ENCODE measurements around the gene WASF2.

The WASF2 gene

DNA sequence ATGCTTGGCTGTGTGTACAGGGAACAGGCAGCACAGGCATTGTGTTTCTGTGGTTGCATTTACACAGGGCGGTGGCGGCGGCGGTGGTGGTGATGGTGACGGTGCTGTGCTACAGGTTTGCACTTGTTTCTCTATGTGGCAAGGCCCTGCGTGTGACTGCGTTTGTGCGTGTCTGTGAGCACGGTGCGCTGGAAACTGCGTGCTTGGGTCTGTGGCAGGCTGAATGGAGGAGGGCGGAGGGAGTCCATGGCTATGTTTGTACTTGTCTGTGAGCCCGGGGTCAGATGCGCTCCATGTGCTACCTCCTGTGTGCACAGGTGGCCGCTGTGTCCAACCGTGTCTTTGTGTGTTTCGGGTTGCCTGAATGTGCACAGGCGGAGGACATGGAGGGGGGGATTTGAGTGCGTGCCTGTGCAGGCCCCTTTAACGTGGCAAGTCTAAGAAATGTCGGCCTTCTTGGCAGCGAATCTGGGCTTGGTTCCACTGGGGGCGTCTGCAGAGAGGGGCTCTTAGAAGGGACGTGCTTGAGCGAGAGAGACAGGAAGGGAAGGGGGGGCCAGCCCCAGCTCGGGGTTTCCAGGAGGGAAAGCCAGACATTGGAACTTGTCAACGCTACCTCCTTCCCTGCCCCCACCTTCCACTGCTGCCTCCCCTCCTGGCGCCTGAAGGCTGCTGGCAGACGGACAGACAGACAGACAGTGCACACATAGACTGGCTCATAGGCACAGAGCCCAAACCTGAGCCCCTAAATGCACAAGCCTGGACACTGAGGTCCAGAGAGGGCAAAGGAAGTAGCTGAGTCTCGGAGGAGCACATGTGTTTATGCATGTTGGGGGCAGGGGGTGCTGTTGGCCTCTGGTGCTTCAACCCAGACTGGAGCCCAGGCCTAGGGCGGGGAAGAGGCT, 32.7 kb upstream of the WASF2 start:
- peak; percentile 49 for DNase-seq (ENCODE audit: low read depth, low spot score)

DNA sequence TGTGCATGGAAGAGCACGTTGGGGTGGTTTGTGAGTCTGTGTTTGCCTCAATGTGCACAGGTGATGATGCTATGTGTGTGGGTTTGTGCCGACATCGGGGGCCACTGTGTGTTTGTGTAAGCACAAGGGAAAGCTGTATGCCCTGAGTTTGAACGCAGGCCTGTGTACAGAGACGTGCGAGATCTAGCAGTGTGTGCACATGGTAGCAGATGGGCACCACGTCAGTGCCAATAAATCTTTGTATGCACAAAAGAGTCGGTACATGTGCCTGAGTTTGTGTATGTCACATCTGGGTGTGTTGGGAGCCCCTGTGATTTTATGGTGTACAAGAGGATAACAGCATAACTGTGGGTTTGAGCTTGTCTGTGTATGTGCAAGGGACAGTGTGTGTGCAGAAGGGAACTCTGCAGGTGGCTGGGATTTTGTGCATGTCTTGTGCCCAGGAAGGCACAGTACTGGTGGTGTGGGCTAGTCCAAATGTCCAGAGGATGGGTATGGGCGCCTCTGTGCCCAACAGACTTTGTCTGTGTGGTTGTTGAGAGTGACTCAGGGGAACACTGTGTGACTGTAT, 32.0 kb upstream of the WASF2 start:
- no peak for DNase-seq (ENCODE audit: low read depth, low spot score)

DNA sequence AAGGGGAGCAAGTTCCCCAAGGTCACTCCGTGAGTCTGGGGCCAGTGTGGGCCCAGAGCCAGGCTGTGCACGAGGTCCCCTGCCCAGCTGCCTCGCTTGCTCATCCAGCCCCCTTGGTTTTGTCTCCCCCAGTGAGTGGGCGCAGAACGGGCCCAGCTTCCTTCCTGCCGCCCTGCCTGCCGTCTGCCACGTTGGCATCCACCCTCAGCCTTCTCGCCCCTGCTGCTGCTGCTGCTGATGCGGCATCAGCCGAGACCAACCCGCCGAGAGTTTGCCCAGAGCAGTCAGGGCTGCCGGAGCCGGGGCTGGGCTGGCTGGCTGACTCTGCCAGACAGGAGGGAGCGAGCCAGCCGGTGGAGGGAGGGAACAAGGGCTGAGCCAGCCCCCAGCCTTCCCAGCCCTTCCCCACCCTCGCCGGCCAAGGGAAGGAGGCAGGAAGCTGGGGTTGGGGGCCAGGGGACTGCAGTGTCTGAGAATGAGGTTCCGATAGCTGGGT, 31.4 kb upstream of the WASF2 start:
- DNase-seq (ENCODE audit: low read depth, low spot score): no peak

DNA sequence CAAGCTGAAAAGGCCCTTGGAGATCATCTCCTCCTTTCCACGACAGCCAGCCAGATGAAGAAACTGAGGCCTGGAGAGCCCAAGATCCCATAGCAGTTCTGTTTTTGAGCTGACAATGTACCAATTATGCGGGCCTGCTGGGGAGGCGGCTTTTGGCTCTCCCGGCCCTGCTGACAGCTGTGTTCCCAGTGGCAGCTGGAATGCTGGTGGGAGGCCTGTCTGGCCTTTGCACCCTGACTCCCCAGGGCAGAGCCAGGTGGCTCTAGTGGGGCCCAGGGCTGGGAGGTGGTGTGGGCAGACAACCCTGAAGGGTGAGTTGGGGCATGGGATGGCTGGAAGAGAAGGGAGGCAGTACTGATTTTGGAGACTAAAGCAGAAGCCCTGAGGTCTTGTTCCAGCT, 30.7 kb upstream of the WASF2 start:
- no peak for DNase-seq (ENCODE audit: low read depth, low spot score)

DNA sequence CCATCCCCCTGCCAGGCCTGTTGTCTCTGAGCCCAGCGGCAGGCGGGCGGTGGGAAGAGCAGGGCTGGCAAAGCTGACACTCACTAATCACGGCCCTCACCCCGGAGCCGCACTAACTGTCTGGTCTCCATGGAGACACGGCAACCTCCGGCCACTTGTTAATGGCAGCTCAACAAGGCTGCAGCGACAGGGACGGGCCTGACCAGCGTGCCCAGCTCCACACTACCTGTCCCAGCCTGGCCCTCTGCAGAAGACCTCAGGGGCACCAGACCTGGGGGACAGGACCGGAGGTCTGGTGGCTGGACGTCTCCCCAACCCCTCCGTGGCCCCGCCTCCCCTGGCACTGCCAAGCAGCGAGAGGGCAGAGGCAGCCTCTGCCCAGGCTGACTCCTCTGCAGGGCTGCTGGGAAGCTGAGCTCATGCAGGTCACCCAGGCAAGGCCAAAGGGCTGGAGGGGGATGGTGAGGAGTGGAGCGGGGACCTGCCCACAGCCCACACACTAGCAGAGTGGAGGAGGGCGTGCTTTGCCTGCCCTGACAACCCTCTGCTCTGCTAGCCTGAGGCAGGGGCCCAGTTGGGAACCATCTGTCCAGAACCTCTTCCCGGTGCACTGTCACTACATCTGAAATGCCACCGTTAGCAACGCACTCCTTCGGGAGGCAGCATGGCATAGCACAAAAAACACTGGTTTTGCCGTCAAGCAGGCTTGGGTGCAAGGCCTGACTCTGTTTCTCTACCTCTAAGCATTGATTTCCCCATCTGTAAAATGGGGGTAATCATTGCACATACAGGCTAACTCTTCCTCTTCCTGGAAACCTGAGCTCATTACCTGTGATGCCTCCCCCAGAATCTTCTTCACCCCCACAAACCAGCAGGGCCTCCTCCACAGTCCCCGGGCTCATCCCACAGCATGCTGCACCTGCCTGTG, 29.6 kb upstream of the WASF2 start:
- DNase-seq (ENCODE audit: low read depth, low spot score): peak; percentile 63

DNA sequence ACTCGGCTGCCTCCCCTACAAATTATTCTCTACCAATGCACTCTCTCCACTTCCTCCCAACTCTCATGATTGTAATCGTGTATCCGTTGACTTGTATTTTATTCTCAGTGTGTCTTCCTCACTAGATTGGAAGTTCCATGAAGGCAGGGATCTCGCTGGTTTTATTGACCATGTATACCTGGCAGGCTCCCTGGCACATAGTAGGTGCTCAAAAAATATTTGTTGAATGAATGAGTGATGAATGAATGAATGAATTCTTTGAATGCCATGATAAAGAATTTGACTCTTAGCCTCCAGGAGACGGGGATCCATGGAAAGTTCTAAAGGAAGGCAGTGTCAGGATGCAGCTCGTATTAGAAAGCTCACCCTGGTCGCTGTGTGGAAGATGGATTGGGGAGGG, 28.8 kb upstream of the WASF2 start:
- DNase-seq (ENCODE audit: low read depth, low spot score): no peak

DNA sequence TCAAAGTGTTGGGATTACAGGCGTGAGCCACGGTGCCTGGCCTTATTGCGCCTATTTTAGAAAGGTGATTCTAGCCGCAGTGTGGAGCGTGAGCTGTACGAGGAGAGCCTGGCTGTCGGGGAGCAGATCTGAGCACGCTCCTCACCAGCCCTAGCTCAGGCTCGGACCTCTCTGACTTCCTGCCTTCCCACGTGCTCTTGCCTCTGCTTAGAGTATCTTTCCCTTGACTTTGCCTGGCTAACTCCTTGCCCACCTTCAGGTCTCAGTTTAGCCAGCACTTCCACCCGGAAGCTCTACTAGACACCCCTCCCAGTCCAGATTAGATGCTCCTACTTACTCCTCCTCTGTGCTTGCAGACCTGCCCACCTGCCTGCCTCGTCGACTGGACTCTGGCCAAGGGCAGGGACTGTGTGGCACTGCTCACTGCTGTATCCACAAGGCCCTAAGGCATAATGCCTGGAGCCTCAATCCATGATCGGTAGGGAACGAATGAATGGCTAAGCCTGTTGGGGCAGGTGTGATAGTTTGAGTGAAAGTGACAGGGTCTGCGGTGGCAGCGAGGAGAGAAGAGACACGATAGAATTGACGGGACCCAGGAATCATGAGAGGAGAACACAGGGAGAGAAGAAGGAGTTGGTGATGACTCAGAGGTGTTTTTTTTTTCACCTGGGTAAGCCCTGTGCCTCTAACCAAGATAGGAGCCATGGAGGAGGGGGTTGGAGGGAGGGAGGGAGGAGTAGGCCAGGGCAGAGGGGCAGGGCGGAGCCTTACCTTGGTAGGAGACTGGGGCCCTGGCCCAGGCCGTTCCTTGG, 28.1 kb upstream of the WASF2 start:
- DNase-seq (ENCODE audit: low read depth, low spot score): no peak

DNA sequence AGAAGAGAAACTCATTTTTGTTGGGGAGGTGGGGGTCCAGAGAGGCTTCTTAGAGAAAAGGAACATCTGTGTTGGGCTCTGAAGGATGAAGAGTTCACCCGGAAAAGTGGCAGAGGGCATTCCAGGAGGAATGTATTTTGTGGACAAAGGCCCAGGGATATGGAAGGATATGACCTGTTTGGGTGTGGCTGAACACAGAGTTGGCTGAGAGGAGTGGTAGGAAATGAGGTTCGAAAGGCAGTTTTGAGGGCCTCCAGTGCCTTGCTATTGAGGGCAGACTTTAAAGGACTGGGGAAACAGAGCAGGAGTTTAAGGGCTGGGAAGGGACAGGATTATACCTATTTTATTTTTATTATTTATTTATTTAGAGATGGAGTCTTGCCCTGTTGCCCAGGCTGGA, 27.3 kb upstream of the WASF2 start:
- DNase-seq (ENCODE audit: low read depth, low spot score): no peak

DNA sequence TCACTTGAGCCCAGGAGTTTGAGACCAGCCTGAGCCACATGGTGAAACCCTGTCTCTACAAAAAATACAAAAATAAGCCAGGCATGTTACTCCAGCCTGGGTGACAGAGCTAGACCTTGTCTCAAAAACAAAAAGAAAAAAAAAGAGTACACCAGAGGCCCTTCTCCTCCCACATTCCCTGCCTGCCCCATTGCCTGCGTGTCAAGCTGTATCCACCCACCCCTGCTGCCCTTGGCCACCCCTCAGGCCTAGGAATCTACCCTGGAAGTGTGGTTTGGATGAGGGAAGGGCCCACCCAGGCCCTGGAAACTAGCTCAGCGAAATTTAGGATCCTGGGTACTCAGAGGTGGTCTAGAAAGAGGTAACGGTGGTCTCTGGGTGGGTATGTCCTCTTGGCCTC, 25.7 kb upstream of the WASF2 start:
- no peak for DNase-seq (ENCODE audit: low read depth, low spot score)

DNA sequence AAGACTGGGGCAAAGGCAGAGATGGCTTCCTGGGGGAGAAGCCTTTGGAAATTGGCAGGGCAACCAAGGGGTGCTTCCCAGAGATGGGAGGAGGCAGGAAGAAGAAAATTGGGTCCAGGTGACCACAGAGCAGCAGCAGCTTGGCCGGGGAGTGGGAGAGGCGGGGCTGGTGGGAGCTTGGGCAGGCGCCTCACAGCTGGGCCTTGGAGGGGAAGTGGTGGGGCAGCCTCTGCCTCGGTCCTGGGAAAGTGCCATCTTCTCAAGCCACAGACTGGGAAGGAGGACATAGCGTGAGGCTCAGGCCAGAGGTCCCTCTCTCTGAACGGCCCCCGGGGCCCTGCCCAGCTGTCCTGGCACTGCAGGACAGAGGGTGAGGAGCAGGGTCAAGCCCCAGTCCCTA, 24.0 kb upstream of the WASF2 start:
- no peak for DNase-seq (ENCODE audit: low read depth, low spot score)

DNA sequence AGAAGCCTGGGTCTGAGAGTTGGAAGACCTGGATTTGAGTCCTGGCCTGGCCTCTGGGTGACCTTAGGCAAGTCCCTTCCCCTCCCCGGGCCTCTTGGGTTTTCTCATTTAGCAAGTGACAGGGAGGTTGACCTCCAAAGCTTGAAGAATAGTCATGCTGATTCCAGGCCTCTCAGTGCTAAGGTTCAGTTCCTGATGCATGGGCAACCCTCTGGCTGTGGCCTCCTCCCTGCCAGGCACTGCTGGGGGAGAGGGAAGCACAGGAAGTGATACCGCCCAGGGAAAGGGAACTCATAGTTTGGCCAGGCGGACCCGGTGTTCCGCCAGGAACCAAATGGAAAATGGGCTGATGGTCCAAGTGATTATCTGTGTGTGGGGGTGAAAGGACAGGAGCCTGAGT, 23.6 kb upstream of the WASF2 start:
- no peak for DNase-seq (ENCODE audit: low read depth, low spot score)

DNA sequence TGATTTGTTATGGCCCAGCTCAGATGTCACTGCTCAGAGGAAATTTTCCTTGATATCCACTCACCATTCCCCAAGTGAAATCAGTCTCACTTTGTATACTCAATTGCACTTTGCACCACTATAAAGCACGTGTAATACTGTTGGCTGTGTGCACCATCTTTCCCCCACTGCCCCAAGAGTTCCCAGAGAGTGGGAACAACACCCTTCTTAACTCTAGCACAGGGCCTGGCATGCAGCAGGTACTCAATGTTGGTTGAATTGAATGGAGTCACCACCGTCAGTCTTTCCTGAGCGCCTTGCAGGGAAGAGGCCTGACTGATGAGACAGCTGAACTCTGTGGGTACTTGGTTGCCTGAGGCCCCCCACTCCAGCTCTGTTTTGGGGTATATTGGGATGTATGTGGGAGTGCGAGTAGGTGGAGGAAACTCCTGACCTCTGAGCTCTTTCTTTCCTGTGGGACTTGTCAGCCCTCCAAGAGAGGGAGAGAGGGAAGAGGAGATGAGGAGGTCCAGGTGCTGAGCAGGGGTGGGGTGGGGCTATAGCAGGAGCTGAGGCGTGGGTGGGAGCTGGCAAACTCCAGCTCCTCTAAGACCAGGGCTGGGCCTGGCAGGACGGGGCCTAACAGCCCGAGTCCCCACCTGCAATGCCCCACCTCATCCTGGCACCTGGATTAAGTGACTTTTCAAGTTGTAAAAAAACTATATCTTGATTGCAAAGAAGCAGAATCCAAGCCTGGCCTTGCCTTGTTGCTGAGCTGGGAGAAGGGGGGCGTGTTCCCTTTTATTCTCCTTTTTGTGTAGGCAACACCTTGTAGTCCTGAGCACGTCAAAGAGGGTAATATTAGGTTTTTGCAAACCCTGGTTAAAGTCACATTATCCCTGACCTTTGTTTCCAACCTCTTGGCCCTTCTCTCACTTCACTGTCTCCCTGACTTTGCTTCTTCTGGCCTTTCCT, 19.4 kb upstream of the WASF2 start:
- DNase-seq (ENCODE audit: low read depth, low spot score): no peak

DNA sequence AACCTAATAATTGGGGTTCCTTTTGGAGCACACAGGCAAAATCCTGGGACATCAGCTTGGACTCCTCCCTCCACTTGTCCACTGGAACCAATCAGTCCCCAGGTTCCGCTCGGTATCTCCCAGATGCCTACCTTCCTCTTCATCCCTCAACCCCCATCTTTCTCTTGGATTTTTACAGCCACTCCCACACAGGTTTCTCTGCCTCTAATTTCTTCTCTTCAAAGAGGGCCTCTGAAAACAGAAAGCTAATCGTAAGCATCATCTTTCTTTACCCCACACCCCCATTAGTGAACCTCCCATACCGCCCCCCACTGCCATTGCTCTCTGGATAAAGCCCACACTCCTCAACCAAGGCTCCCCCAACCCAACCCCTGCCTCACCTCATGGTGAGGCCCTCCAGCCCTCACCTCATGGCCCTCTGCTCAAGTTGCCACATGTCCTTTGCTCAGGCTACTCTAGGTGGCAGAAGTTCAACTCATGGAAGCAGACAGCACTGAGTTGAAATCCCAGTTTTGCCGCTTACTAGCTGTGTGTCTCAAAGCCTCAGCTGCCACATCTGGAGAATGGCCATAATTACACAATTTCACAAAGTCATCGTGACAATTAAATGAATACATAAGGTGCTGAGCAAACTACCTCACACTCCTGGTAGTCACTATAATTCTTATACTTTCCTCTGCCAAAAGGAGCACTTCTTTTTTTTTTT, 18.1 kb upstream of the WASF2 start:
- DNase-seq (ENCODE audit: low read depth, low spot score): no peak

DNA sequence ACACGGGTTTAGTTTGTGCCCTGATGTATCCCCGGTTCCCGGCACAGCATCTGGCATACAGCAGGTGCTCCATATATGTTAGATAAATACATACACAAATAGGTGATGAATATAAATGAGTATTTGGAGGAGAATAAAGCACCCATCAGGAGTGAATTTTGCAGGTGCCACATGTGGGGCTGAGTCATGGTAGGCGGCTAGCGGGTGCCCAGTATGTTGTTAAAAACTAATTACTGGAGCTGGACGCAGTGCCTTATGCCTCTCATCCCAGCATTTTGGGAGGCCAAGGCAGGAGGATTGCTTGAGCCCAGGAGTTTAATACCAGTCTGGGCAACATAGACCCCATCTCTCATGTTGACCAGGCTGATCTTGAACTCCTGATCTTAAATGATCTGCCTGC, 16.7 kb upstream of the WASF2 start:
- DNase-seq (ENCODE audit: low read depth, low spot score): no peak

DNA sequence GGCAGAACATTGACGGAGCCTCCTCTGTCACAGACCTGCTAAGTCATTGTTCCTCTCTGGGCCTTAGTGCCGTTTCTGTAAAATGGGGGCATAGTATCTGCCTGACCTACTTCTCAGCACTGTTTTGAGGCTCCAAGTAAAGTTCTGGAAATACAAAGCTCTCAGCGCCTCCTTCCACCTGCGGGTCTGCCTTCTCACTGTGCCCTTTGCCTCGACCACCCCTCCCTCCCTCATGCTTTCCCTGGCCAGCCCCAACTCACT, 15.4 kb upstream of the WASF2 start:
- no peak for DNase-seq (ENCODE audit: low read depth, low spot score)

DNA sequence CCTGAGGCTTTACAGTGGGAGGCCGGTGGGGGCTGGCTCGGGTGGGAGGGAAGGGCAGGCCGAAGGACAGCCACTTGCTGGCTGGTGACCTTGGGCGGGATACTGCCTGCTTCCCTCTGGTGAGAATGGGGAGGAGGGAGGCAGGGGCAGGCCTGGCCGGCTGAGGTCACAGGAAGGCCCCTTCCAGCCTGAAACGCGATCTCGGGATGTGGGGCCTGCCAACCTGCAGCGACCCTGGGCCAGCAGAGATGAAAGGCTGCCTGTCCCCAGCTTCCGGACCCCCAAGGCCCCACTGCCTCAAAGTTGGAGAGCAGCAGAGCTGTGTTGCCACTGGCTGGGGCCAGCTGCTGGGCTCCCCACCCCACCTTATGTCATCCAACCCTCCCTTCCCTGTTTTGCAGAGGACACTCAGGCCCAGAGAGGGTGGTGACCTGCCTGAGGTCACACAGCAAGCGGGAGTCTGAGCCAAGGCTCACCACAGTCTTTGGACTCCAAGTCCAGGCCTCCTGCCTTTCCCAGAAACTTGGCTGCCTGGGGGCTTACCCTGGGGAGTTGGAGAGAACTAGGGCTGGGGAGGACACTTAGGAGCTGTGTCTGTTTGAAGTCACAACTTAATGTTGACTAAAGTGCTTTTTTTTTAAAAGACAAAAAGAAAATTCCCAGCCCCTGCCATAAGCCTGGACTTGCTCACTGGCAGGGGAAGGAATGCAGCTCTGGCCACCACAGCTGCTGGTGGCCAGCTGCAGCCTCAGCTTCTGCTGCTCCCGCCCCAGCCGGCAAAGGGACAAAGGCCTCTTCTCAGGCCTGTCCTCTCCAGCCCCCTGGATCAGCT, 14.8 kb upstream of the WASF2 start:
- DNase-seq (ENCODE audit: low read depth, low spot score): peak; percentile 75

DNA sequence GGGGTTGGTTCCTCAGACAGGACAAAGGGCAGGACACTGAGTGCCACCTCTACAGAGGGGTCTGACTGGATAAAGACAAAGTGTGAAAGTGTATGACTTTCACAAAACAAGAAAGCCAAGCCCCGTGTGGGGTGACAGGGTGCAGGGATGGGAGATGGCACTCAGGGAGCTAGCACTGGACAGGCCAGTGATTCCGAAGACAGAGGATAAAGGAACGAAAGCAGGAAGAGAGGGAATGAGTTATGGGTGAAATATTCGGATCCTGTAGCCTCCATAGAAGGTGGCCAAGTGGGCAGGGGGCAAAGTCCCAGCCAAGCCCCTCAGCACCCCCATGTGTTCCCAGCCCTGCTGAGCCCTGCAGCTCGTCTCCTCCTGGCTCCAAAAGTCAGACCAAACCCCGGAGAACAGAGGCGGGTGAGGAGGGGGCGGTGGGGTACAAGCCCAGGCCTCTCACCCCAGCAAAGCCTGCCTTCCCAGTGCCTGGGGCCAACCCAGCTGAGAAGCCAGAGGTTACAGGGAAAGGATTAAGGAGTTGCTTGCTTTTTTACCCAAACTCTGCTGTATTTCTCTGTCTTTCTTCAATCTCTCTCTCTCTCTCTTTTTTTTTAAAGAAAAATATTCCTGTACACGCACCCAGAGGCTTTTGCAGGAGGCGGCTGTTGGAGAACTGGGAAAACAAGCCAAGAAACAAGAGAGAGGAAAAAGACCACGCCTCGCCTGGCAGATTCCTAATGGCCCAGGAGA, 14.0 kb upstream of the WASF2 start:
- DNase-seq (ENCODE audit: low read depth, low spot score): peak; percentile 74

DNA sequence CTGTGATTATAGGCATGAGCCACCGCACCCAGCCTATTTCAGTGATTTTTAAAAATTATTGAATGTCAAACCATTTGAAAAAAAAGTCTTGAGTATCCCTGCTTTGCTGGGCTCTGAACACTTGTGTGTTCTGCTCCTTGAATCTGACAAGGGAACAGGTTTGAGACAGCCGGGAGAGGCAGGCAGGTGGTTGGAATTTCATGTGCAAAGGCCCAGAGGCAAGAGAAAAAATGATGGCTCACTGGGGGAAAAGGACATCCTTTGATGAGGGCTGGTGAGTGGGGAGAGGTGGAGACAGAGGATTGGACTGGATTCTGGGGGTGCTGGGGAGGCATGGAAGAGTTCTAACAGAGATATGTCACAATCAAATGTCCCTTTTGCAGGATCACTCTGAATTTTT, 13.1 kb upstream of the WASF2 start:
- DNase-seq (ENCODE audit: low read depth, low spot score): no peak

Measured in astrocyte of the hippocampus (primary cell).